Measurements from ENCODE around the gene GNA12. TPM values are rescaled to one million over a fixed set of nuclear protein-coding genes. Genes with fewer than 3 reads are reported as not detected.

GNA12 gene
- total and polyA plus RNA-seq, 9 of the 15 experiments (the other 6 are each of a cell fraction or from before 2014, with no cell fraction given), result 0.65 to 32.7 (median 9.6) TPM

- WGBS (ENCODE audit: insufficient coverage, low coverage, missing lambda C conversion rate), result 13% methylated on average over 8 of the region's 8 CpGs
- intact Hi-C loops (cut with micrococcal nuclease), result no loop called here
- no TSS peak for BruUV-seq (replicated peaks)
- Histone ChIP-seq H2AFZ (ENCODE audit: low read depth, low read length) (no peak overlapping the region), H3K9me1 (ENCODE audit: control insufficient read depth, insufficient read depth, low read length) (no peaks in the 10 kb centered on the region), H3K4me3 (no peak overlapping the region), H3K9ac (ENCODE audit: insufficient read depth in 1 of 2, low read depth in 2 of 2, low read length in 2 of 2) (no peak overlapping the region), H3K27me3 (ENCODE audit: control insufficient read depth in 2 of 2, insufficient read depth in 2 of 2, low read length in 2 of 2) (peaks cover 9 to 27% of the 10 kb centered on the region in 2 experiments; a peak in 4 of 5 replicates), H3K4me1 (replicated peaks in 1 of 2; ENCODE audit: control insufficient read depth in 2 of 2, insufficient read depth in 2 of 2, low read length in 2 of 2) (peaks cover 0 to 35% of the 10 kb centered on the region in 2 experiments; a peak in 3 of 5 replicates), H3K9me3 (replicated peaks; ENCODE audit: control insufficient read depth, insufficient read depth, low read depth, low read length) (no peaks in the 10 kb centered on the region), H4K20me1 (replicated peaks; ENCODE audit: control insufficient read depth, insufficient read depth, low read length) (0 out of 2 replicates have a peak, but pooled peaks cover 3% of the 10 kb centered on the region), H3K4me2 (ENCODE audit: insufficient read depth, low read length) (no peak overlapping the region), H3K36me3 (ENCODE audit: control insufficient read depth, insufficient read depth, low read length) (no peaks in the 10 kb centered on the region), H3K27ac (ENCODE audit: extremely low read depth, low read depth, low read length) (no peak overlapping the region), H3K79me2 (ENCODE audit: control insufficient read depth, insufficient read depth, low read length) (no peaks in the 10 kb centered on the region)
- no peak for ATAC-seq
- ChIA-PET POLR2A (interaction anchor here (0.6 to 1.5 kb wide), 2 partner anchors 9 to 118 kb away, joined by 3 to 4 read pairs; no protein-coding TSS in a partner anchor), CTCF (ENCODE audit: low intra/inter-chr PET ratio) (no interaction called here)
- DNase-seq (ENCODE audit: extremely low read depth in 1 of 4, low spot score in 3 of 4), result no peak
- in situ Hi-C loops (cut with MboI), result no loop called here
- TF ChIP-seq NELFE (IDR thresholded peaks at IDR 0.05; ENCODE audit: insufficient read depth, insufficient read length) (no peak), NFE2L1 (tag; IDR thresholded peaks at IDR 0.05; ENCODE audit: borderline replicate concordance, low read depth) (no peak), THRB (CRISPR knock-in tag; conservative IDR thresholded peaks at IDR 0.05) (no peak), ARID2 (IDR thresholded peaks at IDR 0.05) (no peak), PTTG1 (tag; IDR thresholded peaks at IDR 0.05; ENCODE audit: low read depth) (no peak), ZNF212 (CRISPR knock-in tag; IDR thresholded peaks at IDR 0.05) (no peak), GABPA (tag; conservative IDR thresholded peaks at IDR 0.05; ENCODE audit: low read depth) (no peak), ZNF277 (CRISPR knock-in tag; IDR thresholded peaks at IDR 0.05; ENCODE audit: borderline replicate concordance) (no peak), HCFC1 (IDR thresholded peaks at IDR 0.05; ENCODE audit: low read depth, low read length) (no peak), LEF1 (IDR thresholded peaks at IDR 0.05) (no peak), ZNF143 (CRISPR knock-in tag; IDR thresholded peaks at IDR 0.05) (no peak), GATAD2B (IDR thresholded peaks at IDR 0.05; ENCODE audit: borderline replicate concordance) (no peak), ATF1 (CRISPR knock-in tag; IDR thresholded peaks at IDR 0.05) (no peak), ATF1 (tag; IDR thresholded peaks at IDR 0.05) (no peak), MED1 (CRISPR knock-in tag; IDR thresholded peaks at IDR 0.05; ENCODE audit: borderline replicate concordance) (no peak), ZNF239 (CRISPR knock-in tag; IDR thresholded peaks at IDR 0.05) (no peak), ZNF699 (CRISPR knock-in tag; IDR thresholded peaks at IDR 0.05; ENCODE audit: insufficient replicate concordance) (no peak), TEAD1 (CRISPR knock-in tag; IDR thresholded peaks at IDR 0.05) (no peak)
- no peak for FAIRE-seq
Measured at GRCh38 chr7:2707481-2707880, 136.6 kb downstream of the GNA12 start.

Data from K562 (cell line).